Parathyroid adenoma (tissue), 2 donors: ENCODE measurements around the gene KIF17.

Experiments
- H2AFZ ChIP-seq: fragments of 300-600 bp; sonication (generic); one replicate; pipeline ENCODE4 v1.7.0; 2017; ENCODE audit warnings: antibody characterized with exemption, mild to moderate bottlenecking
- H3K27ac ChIP-seq: fragments of 300-600 bp; sonication (generic); one replicate; pipeline ENCODE4 v1.7.0; 2017
- H3K27me3 ChIP-seq: fragments of 300-600 bp; sonication (generic); one replicate; pipeline ENCODE4 v1.7.0; 2017; ENCODE audit warnings: low read length; ENCODE audit not compliant: control insufficient read depth, insufficient read depth
- H3K36me3 ChIP-seq: fragments of 300-600 bp; sonication (generic); one replicate; pipeline ENCODE4 v1.7.0; 2017; ENCODE audit warnings: low read length; ENCODE audit not compliant: control insufficient read depth, insufficient read depth
- H3K4me1 ChIP-seq: fragments of 300-600 bp; sonication (generic); one replicate; pipeline ENCODE4 v1.7.0; 2017; ENCODE audit warnings: control low read depth
- H3K4me2 ChIP-seq: fragments of 300-600 bp; sonication (generic); one replicate; pipeline ENCODE4 v1.7.0; 2017; ENCODE audit warnings: low read length
- H3K4me3 ChIP-seq: fragments of 300-600 bp; sonication (generic); one replicate; pipeline ENCODE4 v1.7.0; 2017; ENCODE audit warnings: low read depth, low read length
- H3K79me2 ChIP-seq: fragments of 300-600 bp; sonication (generic); one replicate; pipeline ENCODE4 v1.7.0; 2017; ENCODE audit warnings: control low read depth
- H3K9ac ChIP-seq: fragments of 300-600 bp; sonication (generic); one replicate; pipeline ENCODE4 v1.7.0; 2017; ENCODE audit warnings: mild to moderate bottlenecking
- H3K9me3 ChIP-seq: fragments of 300-600 bp; sonication (generic); one replicate; pipeline ENCODE4 v1.7.0; 2017; ENCODE audit warnings: low read length; ENCODE audit not compliant: control insufficient read depth
- CTCF ChIP-seq: fragments of 300-600 bp; sonication (generic); IDR thresholded peaks from one replicate; pipeline ENCODE4 v1.7.0; 2017; ENCODE audit warnings: antibody characterized with exemption, mild to moderate bottlenecking
- donor health status: primary hyperparathyroidism.

Gene KIF17

GRCh38 chr1:20665726-20666125 is 52.1 kb downstream of the KIF17 start:
- Histone ChIP-seq H3K27ac (no peak overlapping the region), H3K36me3 (no peaks in the 10 kb centered on the region), H3K9ac (no peak overlapping the region), H3K4me2 (no peak overlapping the region), H3K4me1 (no peaks in the 10 kb centered on the region), H3K27me3 (no peaks in the 10 kb centered on the region), H3K4me3 (no peak overlapping the region), H3K9me3 (no peaks in the 10 kb centered on the region), H3K79me2 (peaks cover 8% of the 10 kb centered on the region), H2AFZ (no peak overlapping the region)
- TF ChIP-seq CTCF, result no peak

GRCh38 chr1:20663969-20664715 is 53.7 kb downstream of the KIF17 start:
- H3K79me2 ChIP-seq, result peaks cover 16% of the 10 kb centered on the region
- H3K4me3 ChIP-seq, result no peak overlapping the region
- H3K27me3 ChIP-seq, result no peaks in the 10 kb centered on the region
- no peak overlapping the region for H3K27ac ChIP-seq
- no peak overlapping the region for H3K9ac ChIP-seq
- no peak overlapping the region for H2AFZ ChIP-seq
- no peaks in the 10 kb centered on the region for H3K4me1 ChIP-seq
- H3K36me3 ChIP-seq, result no peaks in the 10 kb centered on the region
- H3K9me3 ChIP-seq, result no peaks in the 10 kb centered on the region
- TF ChIP-seq CTCF, result no peak
- H3K4me2 ChIP-seq, result no peak overlapping the region

- no peak overlapping the region for H3K4me2 ChIP-seq
- no peak overlapping the region for H3K9ac ChIP-seq
- no peaks in the 10 kb centered on the region for H3K36me3 ChIP-seq
- TF ChIP-seq CTCF, result no peak
- H3K79me2 ChIP-seq, result peaks cover 16% of the 10 kb centered on the region
- H3K27ac ChIP-seq, result no peak overlapping the region
- H3K4me3 ChIP-seq, result no peak overlapping the region
- no peaks in the 10 kb centered on the region for H3K9me3 ChIP-seq
- H2AFZ ChIP-seq, result no peak overlapping the region
- H3K27me3 ChIP-seq, result no peaks in the 10 kb centered on the region
- H3K4me1 ChIP-seq, result no peaks in the 10 kb centered on the region
Measured at GRCh38 chr1:20663365-20663764, 54.4 kb downstream of the KIF17 start.

GRCh38 chr1:20662110-20662475 is 55.7 kb downstream of the KIF17 start:
- H3K4me2 ChIP-seq, result peak overlapping the region; percentile 76

More at GRCh38 chr1:20662110-20662475, 55.7 kb downstream of the KIF17 start:
- Histone ChIP-seq H3K9ac (no peak overlapping the region), H3K4me3 (peak overlapping the region; percentile 98), H3K79me2 (peaks cover 19% of the 10 kb centered on the region), H3K36me3 (no peaks in the 10 kb centered on the region), H2AFZ (peak overlapping the region; percentile 95), H3K9me3 (no peaks in the 10 kb centered on the region), H3K27me3 (no peaks in the 10 kb centered on the region), H3K4me1 (no peaks in the 10 kb centered on the region), H3K27ac (peak overlapping the region; percentile 81)
- no peak for TF ChIP-seq CTCF
